ENCODE results near the gene RHBG. TPM values are rescaled to one million over a fixed set of nuclear protein-coding genes. Genes with fewer than 3 reads are reported as not detected.

Gene RHBG
- total and polyA plus RNA-seq, 2 donors (not counting 3 experiments of a cell fraction or from before 2014, with no cell fraction given): not detected

GRCh38 chr1:156385534-156386031 is 16.6 kb downstream of the RHBG start:
- Histone ChIP-seq H3K9me3 (replicated peaks; ENCODE audit: control insufficient read depth, insufficient read depth, low read length) (no peaks in the 10 kb centered on the region), H3K9me1 (replicated peaks; ENCODE audit: control insufficient read depth, extremely low read depth, insufficient read depth, low read length) (no peaks in the 10 kb centered on the region), H3K9ac (replicated peaks; ENCODE audit: extremely low read depth, insufficient read depth, low read length) (no peak overlapping the region), H3K27me3 (ENCODE audit: control insufficient read depth in 2 of 2, insufficient read depth in 2 of 2, low read length in 2 of 2) (peaks cover 24 to 31% of the 10 kb centered on the region in 2 experiments), H2AFZ (ENCODE audit: low read depth, low read length) (no peak overlapping the region), H3K4me1 (ENCODE audit: control insufficient read depth, extremely low read depth, insufficient read depth, low read length) (peaks cover 3% of the 10 kb centered on the region), H3K4me2 (ENCODE audit: insufficient read depth, low read length) (no peak overlapping the region), H3K36me3 (ENCODE audit: control insufficient read depth in 2 of 2, extremely low read depth in 1 of 2, insufficient read depth in 2 of 2, low read length in 2 of 2) (no peaks in the 10 kb centered on the region), H3K4me3 (replicated peaks in 1 of 3; ENCODE audit: insufficient read depth in 1 of 3, low read depth in 1 of 3, low read length in 3 of 3) (no peak overlapping the region), H3K27ac (ENCODE audit: insufficient read depth, low read depth, low read length) (no peak overlapping the region), H3K79me2 (ENCODE audit: control insufficient read depth, insufficient read depth, low read length) (no peaks in the 10 kb centered on the region), H4K20me1 (replicated peaks; ENCODE audit: control insufficient read depth, extremely low read depth, insufficient read depth, low read length) (no peaks in the 10 kb centered on the region)
- DNase-seq (ENCODE audit: low read depth, low spot score) (peak; percentile 49), FAIRE-seq (peak; percentile 74)
- intact Hi-C loops (cut with micrococcal nuclease) (loop anchor here (1.0 kb wide), 1 partner anchor 60 kb away; no protein-coding TSS in a partner anchor), dilution Hi-C loops (cut with MboI; ENCODE audit: extremely low pct_ligation_motif_present, low sequenced_read_pairs) (no loop called here)
- TF ChIP-seq POLR2AphosphoS5 (IDR thresholded peaks at IDR 0.05; ENCODE audit: insufficient read depth, low read depth, low read length) (no peak), CTCF (IDR thresholded peaks at IDR 0.05; ENCODE audit: extremely low read depth in 1 of 2, insufficient read depth in 1 of 2, low read depth in 1 of 2, low read length in 2 of 2) (peak; percentile 76 to 81), EZH2 (IDR thresholded peaks at IDR 0.05; ENCODE audit: borderline replicate concordance, low read depth, low read length, severe bottlenecking) (no peak)
- BruUV-seq (replicated peaks): no TSS peak
- CTCF ChIA-PET: interaction anchor here (0.6 to 7.4 kb wide), 66 partner anchors 9 to 542 kb away, joined by 3 to 648 read pairs (median 5); partner anchors contain the start of genes CCT3, GPATCH4, MEF2D and NAXE
- POLR2A ChIA-PET: interaction anchor here (0.7 kb wide), 2 partner anchors 53 to 60 kb away, joined by 3 to 4 read pairs; no protein-coding TSS in a partner anchor

Measured in endothelial cell of umbilical vein (primary cell).